ENCODE data around the gene A2M. TPM values are rescaled to one million over a fixed set of nuclear protein-coding genes. Genes with fewer than 3 reads are reported as not detected.

A2M gene
- total and polyA plus RNA-seq, 2 donors (not counting 3 experiments of a cell fraction or from before 2014, with no cell fraction given) = 11.5 to 16.9 TPM

DNA sequence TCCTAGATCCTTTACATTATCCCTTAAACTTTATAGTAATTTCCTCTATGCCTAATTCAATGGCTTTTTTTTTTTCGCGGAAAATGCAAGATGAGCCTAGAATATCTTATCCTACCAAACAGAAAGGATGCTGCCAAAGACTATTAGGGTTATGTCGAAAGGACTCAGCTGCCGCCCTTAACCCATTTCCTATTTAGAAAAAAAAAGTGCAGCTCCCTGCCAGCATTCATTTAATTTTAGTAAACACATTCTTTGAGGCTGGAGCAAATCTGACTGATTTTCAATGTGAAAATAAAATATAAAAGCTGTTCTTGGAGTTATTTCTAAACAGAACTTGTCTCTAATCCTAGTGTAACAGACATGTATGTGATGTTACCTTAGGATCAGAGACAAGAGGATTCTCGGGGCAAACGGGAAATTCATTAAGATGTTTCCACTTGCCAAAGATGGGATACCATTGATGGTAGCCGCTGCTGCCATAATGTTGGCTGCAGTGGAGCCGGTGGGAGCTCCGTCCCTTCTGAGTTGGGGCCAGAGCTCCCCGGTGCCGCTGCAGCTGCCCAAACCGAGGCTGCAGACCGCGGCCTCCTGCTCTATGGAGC is 8.2 kb upstream of the A2M start:
- no peak overlapping the region for H3K9ac ChIP-seq (replicated peaks; ENCODE audit: extremely low read depth, insufficient read depth, low read length)
- dilution Hi-C loops (cut with MboI; ENCODE audit: extremely low pct_ligation_motif_present, low sequenced_read_pairs) (no loop called here), intact Hi-C loops (cut with micrococcal nuclease) (no loop called here)
- DNase-seq (ENCODE audit: low read depth, low spot score) (peak; percentile 5), FAIRE-seq (no peak)
- ChIA-PET POLR2A (no interaction called here), CTCF (interaction anchor here (1.8 kb wide), 1 partner anchor 13 kb away, joined by 3 read pairs; no protein-coding TSS in a partner anchor)
- no peaks in the 10 kb centered on the region for H3K36me3 ChIP-seq (ENCODE audit: control insufficient read depth in 2 of 2, extremely low read depth in 1 of 2, insufficient read depth in 2 of 2, low read length in 2 of 2)
- peaks cover 4% of the 10 kb centered on the region for H3K4me1 ChIP-seq (ENCODE audit: control insufficient read depth, extremely low read depth, insufficient read depth, low read length)
- H3K9me1 ChIP-seq (replicated peaks; ENCODE audit: control insufficient read depth, extremely low read depth, insufficient read depth, low read length) = no peaks in the 10 kb centered on the region
- H3K4me2 ChIP-seq (ENCODE audit: insufficient read depth, low read length) = no peak overlapping the region
- no TSS peak for BruUV-seq (replicated peaks)
- H3K79me2 ChIP-seq (ENCODE audit: control insufficient read depth, insufficient read depth, low read length) = no peaks in the 10 kb centered on the region
- no peaks in the 10 kb centered on the region for H3K27me3 ChIP-seq (ENCODE audit: control insufficient read depth in 2 of 2, insufficient read depth in 2 of 2, low read length in 2 of 2)
- no peaks in the 10 kb centered on the region for H4K20me1 ChIP-seq (replicated peaks; ENCODE audit: control insufficient read depth, extremely low read depth, insufficient read depth, low read length)
- no peak overlapping the region for H2AFZ ChIP-seq (ENCODE audit: low read depth, low read length)
- H3K9me3 ChIP-seq (replicated peaks; ENCODE audit: control insufficient read depth, insufficient read depth, low read length) = no peaks in the 10 kb centered on the region
- no peak overlapping the region for H3K4me3 ChIP-seq (replicated peaks in 1 of 3; ENCODE audit: insufficient read depth in 1 of 3, low read depth in 1 of 3, low read length in 3 of 3)
- TF ChIP-seq GATA2 (IDR thresholded peaks at IDR 0.05; ENCODE audit: insufficient read depth, insufficient read length, low read depth, low read length) = no peak
- TF ChIP-seq JUN (IDR thresholded peaks at IDR 0.05; ENCODE audit: borderline replicate concordance, insufficient read depth, insufficient read length, low read depth) = no peak
- no peak for TF ChIP-seq FOS (IDR thresholded peaks at IDR 0.05; ENCODE audit: borderline replicate concordance, insufficient read depth, low read length)
- TF ChIP-seq, protein P1, sequence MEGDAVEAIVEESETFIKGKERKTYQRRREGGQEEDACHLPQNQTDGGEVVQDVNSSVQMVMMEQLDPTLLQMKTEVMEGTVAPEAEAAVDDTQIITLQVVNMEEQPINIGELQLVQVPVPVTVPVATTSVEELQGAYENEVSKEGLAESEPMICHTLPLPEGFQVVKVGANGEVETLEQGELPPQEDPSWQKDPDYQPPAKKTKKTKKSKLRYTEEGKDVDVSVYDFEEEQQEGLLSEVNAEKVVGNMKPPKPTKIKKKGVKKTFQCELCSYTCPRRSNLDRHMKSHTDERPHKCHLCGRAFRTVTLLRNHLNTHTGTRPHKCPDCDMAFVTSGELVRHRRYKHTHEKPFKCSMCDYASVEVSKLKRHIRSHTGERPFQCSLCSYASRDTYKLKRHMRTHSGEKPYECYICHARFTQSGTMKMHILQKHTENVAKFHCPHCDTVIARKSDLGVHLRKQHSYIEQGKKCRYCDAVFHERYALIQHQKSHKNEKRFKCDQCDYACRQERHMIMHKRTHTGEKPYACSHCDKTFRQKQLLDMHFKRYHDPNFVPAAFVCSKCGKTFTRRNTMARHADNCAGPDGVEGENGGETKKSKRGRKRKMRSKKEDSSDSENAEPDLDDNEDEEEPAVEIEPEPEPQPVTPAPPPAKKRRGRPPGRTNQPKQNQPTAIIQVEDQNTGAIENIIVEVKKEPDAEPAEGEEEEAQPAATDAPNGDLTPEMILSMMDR (IDR thresholded peaks at IDR 0.05; ENCODE audit: extremely low read depth in 1 of 2, insufficient read depth in 1 of 2, low read depth in 1 of 2, low read length in 2 of 2) = no peak
- TF ChIP-seq MYC (IDR thresholded peaks at IDR 0.05; ENCODE audit: low read depth, low read length) = no peak
- TF ChIP-seq, protein P2, sequence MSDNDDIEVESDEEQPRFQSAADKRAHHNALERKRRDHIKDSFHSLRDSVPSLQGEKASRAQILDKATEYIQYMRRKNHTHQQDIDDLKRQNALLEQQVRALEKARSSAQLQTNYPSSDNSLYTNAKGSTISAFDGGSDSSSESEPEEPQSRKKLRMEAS (IDR thresholded peaks at IDR 0.05; ENCODE audit: insufficient read depth, insufficient read length) = no peak
- no peak for TF ChIP-seq POLR2A (IDR thresholded peaks at IDR 0.05; ENCODE audit: low read depth, low read length)
- TF ChIP-seq EZH2 (IDR thresholded peaks at IDR 0.05; ENCODE audit: borderline replicate concordance, low read depth, low read length, severe bottlenecking) = no peak
- TF ChIP-seq POLR2AphosphoS5 (IDR thresholded peaks at IDR 0.05; ENCODE audit: insufficient read depth, low read depth, low read length) = no peak
- no peak overlapping the region for H3K27ac ChIP-seq (ENCODE audit: insufficient read depth, low read depth, low read length)
